22Rv1 (cell line): ENCODE measurements around the gene CXCL12.

Experiments used
- ZFX ChIP-seq: fragments of 450-650 bp; IDR thresholded peaks from 2 replicates; pipeline ENCODE4 v1.6.1; 2017; ENCODE audit warnings: antibody characterized with exemption, borderline replicate concordance
- TF ChIP-seq, protein P1 (sequence below): fragments of 450-650 bp; IDR thresholded peaks from 2 replicates; pipeline ENCODE4 v1.5.1; 2017; ENCODE audit warnings: mild to moderate bottlenecking

DNA sequence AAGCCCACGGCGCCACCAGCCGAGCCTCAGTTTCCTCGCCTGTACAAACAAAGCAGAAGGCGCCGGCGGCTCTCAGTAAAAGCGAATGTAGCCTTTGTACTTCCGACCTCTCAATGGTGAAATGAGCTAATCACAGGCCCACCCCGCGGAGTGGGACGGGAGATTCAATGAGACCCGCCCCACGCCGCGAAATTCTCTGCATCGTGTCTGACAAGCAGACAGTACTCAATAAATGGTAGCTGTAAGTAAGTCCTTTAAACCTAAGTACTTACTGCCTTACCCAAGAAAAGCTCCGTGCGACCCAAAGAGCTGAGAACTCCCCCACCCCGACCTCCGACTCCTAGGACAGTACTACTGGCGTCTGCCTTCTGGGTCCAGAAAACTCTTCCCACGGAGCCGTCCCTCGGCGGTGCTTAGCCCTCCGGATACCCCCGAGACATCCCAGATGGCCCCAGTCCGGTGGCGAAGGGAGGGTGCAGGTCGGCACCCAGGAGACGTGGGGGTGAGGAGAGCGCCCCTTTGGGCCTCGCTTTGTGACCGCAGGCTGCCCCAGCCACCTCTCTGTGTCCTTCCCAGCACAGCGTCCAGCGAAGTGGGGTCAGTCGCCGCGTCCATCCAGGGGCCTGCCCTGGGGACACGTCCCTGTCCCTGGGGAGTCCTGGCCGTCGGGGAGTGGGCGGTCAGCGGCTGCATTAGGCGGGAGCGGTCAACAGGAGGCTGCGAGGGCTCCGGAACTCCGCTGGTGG lies 972 bp upstream of the CXCL12 start:
- TF ChIP-seq, protein P1, sequence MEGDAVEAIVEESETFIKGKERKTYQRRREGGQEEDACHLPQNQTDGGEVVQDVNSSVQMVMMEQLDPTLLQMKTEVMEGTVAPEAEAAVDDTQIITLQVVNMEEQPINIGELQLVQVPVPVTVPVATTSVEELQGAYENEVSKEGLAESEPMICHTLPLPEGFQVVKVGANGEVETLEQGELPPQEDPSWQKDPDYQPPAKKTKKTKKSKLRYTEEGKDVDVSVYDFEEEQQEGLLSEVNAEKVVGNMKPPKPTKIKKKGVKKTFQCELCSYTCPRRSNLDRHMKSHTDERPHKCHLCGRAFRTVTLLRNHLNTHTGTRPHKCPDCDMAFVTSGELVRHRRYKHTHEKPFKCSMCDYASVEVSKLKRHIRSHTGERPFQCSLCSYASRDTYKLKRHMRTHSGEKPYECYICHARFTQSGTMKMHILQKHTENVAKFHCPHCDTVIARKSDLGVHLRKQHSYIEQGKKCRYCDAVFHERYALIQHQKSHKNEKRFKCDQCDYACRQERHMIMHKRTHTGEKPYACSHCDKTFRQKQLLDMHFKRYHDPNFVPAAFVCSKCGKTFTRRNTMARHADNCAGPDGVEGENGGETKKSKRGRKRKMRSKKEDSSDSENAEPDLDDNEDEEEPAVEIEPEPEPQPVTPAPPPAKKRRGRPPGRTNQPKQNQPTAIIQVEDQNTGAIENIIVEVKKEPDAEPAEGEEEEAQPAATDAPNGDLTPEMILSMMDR = no peak
- no peak for TF ChIP-seq ZFX
